GM12872 (cell line): ENCODE results near the gene MMRN2.

ENCODE experiments used
- TF ChIP-seq, protein P1 (sequence below): IDR thresholded peaks from 3 replicates; pipeline ENCODE4 v1.5.1; 2011; ENCODE audit warnings: low read depth, mild to moderate bottlenecking, low read length, moderate library complexity; ENCODE audit not compliant: insufficient read depth

The MMRN2 gene

GRCh38 chr10:86940677-86941076 lies 16.7 kb downstream of the MMRN2 start:
- TF ChIP-seq, protein P1, sequence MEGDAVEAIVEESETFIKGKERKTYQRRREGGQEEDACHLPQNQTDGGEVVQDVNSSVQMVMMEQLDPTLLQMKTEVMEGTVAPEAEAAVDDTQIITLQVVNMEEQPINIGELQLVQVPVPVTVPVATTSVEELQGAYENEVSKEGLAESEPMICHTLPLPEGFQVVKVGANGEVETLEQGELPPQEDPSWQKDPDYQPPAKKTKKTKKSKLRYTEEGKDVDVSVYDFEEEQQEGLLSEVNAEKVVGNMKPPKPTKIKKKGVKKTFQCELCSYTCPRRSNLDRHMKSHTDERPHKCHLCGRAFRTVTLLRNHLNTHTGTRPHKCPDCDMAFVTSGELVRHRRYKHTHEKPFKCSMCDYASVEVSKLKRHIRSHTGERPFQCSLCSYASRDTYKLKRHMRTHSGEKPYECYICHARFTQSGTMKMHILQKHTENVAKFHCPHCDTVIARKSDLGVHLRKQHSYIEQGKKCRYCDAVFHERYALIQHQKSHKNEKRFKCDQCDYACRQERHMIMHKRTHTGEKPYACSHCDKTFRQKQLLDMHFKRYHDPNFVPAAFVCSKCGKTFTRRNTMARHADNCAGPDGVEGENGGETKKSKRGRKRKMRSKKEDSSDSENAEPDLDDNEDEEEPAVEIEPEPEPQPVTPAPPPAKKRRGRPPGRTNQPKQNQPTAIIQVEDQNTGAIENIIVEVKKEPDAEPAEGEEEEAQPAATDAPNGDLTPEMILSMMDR, result no peak

DNA sequence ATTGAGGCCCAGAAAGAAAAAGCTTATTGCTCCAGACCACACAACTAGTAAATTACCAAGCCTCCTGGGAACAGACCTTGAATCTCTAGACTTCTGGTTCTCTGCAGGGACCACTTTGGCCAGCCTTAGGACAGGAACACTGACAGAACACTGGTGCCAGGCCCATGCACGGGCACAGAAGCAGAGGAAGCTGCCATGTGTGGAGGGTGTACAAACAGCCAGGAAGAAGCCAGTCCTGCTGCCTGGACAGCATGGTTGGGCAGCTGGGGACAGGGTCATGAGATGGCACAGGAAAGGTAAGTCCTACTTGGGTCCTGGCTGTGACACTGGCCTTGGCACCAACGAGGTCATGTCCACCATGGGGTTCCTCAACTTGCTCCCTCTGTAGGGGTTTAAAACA lies 19.2 kb downstream of the MMRN2 start:
- TF ChIP-seq, protein P1, result no peak

- TF ChIP-seq, protein P1, result no peak
Observed at GRCh38 chr10:86937502-86938154, 19.8 kb downstream of the MMRN2 start.

- TF ChIP-seq, protein P1, result no peak
Observed at GRCh38 chr10:86936661-86937501, 20.5 kb downstream of the MMRN2 start.

GRCh38 chr10:86932674-86933073 lies 24.7 kb downstream of the MMRN2 start:
- TF ChIP-seq, protein P1, result no peak

GRCh38 chr10:86931872-86932271 lies 25.5 kb downstream of the MMRN2 start:
- TF ChIP-seq, protein P1, result no peak

DNA sequence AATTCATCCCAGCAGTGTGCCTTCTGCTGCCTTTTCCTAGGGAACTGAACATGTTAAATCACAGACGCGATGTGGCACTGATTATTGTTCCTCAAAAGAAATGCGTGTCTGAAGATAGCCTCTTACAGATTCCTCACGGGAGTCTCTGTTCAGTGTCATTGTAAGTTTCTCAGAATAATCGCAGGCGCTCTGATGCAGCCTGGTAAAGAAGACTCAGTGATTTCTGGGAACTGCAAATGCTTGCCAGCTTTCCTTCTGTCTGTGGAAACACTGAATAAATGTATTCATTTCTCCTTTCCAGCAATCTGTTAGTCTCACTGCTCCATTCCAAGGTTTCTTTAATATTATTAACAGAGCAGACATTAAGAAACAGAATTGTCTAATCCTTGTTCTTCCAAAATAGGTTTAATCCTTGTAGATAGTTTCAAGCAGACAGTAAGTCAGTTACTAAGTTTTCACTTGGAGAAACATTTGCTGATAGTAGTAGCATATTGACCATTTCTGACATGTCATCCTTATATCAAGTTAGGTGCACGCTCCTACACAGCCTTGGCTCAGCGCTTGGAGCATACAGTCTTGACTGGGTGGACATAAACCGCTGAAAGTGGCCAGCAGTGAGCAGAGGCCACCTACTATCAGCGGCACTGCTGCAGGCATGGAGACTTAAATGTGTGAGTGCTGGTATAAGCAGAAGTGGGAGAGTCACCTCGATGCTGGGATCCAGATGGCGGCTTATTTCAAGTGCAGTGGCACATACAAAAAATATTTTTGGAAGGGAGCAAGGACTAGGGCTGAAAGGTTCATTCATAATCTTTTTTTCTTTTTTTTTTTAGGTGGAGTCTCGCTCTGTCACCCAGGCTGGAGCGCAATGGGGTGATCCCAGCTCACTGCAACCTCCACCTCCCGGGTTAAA lies 27.7 kb downstream of the MMRN2 start:
- TF ChIP-seq, protein P1, result no peak
